ENCODE measurements around the gene RPL12. TPM values are rescaled to one million over a fixed set of nuclear protein-coding genes. Genes with fewer than 3 reads are reported as not detected.

RPL12 gene
- total and polyA plus RNA-seq, 9 of the 15 experiments (the other 6 are each of a cell fraction or from before 2014, with no cell fraction given): 1,614 to 4,558 (median 2,531) TPM

- TF ChIP-seq ZNF318 (IDR thresholded peaks at IDR 0.05; ENCODE audit: borderline replicate concordance in 1 of 2, low read depth in 1 of 2): no peak
- TF ChIP-seq XRCC5 (IDR thresholded peaks at IDR 0.05; ENCODE audit: low read depth, low read length): no peak
- no peak for TF ChIP-seq HMBOX1 (IDR thresholded peaks at IDR 0.05)
- no peak for TF ChIP-seq ZNF395 (CRISPR knock-in tag; IDR thresholded peaks at IDR 0.05)
Observed at GRCh38 chr9:127423476-127423933, 27.7 kb downstream of the RPL12 start (continued).

Measured in K562 (cell line).